ENCODE data around the gene GRID1.

GRID1 gene

GRCh38 chr10:86053675-86054074, 312.9 kb downstream of the GRID1 start:
- no peaks in the 10 kb centered on the region for H3K36me3 ChIP-seq (ENCODE audit: insufficient read depth, low read length)
- no peaks in the 10 kb centered on the region for H3K9me3 ChIP-seq (ENCODE audit: low read depth, low read length)
- H3K27ac ChIP-seq = no peak overlapping the region
- DNase-seq (ENCODE audit: low read depth, low spot score) = no peak
- no peak overlapping the region for H3K4me3 ChIP-seq
- TF ChIP-seq POLR2AphosphoS5 (IDR thresholded peaks at IDR 0.05; ENCODE audit: borderline replicate concordance, low read depth, low read length) (no peak), EZH2 (IDR thresholded peaks at IDR 0.05) (no peak), FOXP2 (optimal IDR thresholded peaks at IDR 0.05; ENCODE audit: control extremely low read depth, extremely low read length, insufficient read depth) (no peak)
- H3K9ac ChIP-seq (ENCODE audit: insufficient read length) = no peak overlapping the region

GRCh38 chr10:86051586-86051985, 315.0 kb downstream of the GRID1 start:
- no peak for TF ChIP-seq FOXP2 (optimal IDR thresholded peaks at IDR 0.05; ENCODE audit: control extremely low read depth, extremely low read length, insufficient read depth)
- TF ChIP-seq EZH2 (IDR thresholded peaks at IDR 0.05) = no peak
- TF ChIP-seq POLR2AphosphoS5 (IDR thresholded peaks at IDR 0.05; ENCODE audit: borderline replicate concordance, low read depth, low read length) = no peak
- Histone ChIP-seq H3K27ac (no peak overlapping the region), H3K4me3 (no peak overlapping the region), H3K9ac (ENCODE audit: insufficient read length) (no peak overlapping the region), H3K9me3 (ENCODE audit: low read depth, low read length) (no peaks in the 10 kb centered on the region), H3K36me3 (ENCODE audit: insufficient read depth, low read length) (no peaks in the 10 kb centered on the region)
- DNase-seq (ENCODE audit: low read depth, low spot score) = no peak

GRCh38 chr10:86049442-86049841, 317.2 kb downstream of the GRID1 start:
- TF ChIP-seq FOXP2 (optimal IDR thresholded peaks at IDR 0.05; ENCODE audit: control extremely low read depth, extremely low read length, insufficient read depth) (no peak), POLR2AphosphoS5 (IDR thresholded peaks at IDR 0.05; ENCODE audit: borderline replicate concordance, low read depth, low read length) (no peak), EZH2 (IDR thresholded peaks at IDR 0.05) (no peak)
- Histone ChIP-seq H3K9ac (ENCODE audit: insufficient read length) (no peak overlapping the region), H3K36me3 (ENCODE audit: insufficient read depth, low read length) (no peaks in the 10 kb centered on the region), H3K9me3 (ENCODE audit: low read depth, low read length) (no peaks in the 10 kb centered on the region), H3K4me3 (no peak overlapping the region), H3K27ac (no peak overlapping the region)
- no peak for DNase-seq (ENCODE audit: low read depth, low spot score)

- Histone ChIP-seq H3K36me3 (ENCODE audit: insufficient read depth, low read length) (no peaks in the 10 kb centered on the region), H3K9me3 (ENCODE audit: low read depth, low read length) (no peaks in the 10 kb centered on the region), H3K27ac (no peak overlapping the region), H3K9ac (ENCODE audit: insufficient read length) (no peak overlapping the region), H3K4me3 (no peak overlapping the region)
- no peak for TF ChIP-seq POLR2AphosphoS5 (IDR thresholded peaks at IDR 0.05; ENCODE audit: borderline replicate concordance, low read depth, low read length)
- TF ChIP-seq EZH2 (IDR thresholded peaks at IDR 0.05) = no peak
- TF ChIP-seq FOXP2 (optimal IDR thresholded peaks at IDR 0.05; ENCODE audit: control extremely low read depth, extremely low read length, insufficient read depth) = no peak
- DNase-seq (ENCODE audit: low read depth, low spot score) = no peak
Observed at GRCh38 chr10:86048973-86049372, 317.6 kb downstream of the GRID1 start.

- Histone ChIP-seq H3K4me3 (no peak overlapping the region), H3K9ac (ENCODE audit: insufficient read length) (no peak overlapping the region), H3K27ac (no peak overlapping the region), H3K9me3 (ENCODE audit: low read depth, low read length) (no peaks in the 10 kb centered on the region), H3K36me3 (ENCODE audit: insufficient read depth, low read length) (no peaks in the 10 kb centered on the region)
- DNase-seq (ENCODE audit: low read depth, low spot score) = no peak
- TF ChIP-seq FOXP2 (optimal IDR thresholded peaks at IDR 0.05; ENCODE audit: control extremely low read depth, extremely low read length, insufficient read depth) = no peak
- no peak for TF ChIP-seq EZH2 (IDR thresholded peaks at IDR 0.05)
- TF ChIP-seq POLR2AphosphoS5 (IDR thresholded peaks at IDR 0.05; ENCODE audit: borderline replicate concordance, low read depth, low read length) = no peak
Observed at GRCh38 chr10:86048571-86048970, 318.0 kb downstream of the GRID1 start.

GRCh38 chr10:86047588-86047987, 319.0 kb downstream of the GRID1 start:
- Histone ChIP-seq H3K9me3 (ENCODE audit: low read depth, low read length) (no peaks in the 10 kb centered on the region), H3K27ac (no peak overlapping the region)

GRCh38 chr10:86046845-86047460, 319.6 kb downstream of the GRID1 start:
- DNase-seq (ENCODE audit: low read depth, low spot score) = no peak
- no peak overlapping the region for H3K4me3 ChIP-seq
- no peak overlapping the region for H3K9ac ChIP-seq (ENCODE audit: insufficient read length)
- no peak for TF ChIP-seq EZH2 (IDR thresholded peaks at IDR 0.05)
- no peak for TF ChIP-seq POLR2AphosphoS5 (IDR thresholded peaks at IDR 0.05; ENCODE audit: borderline replicate concordance, low read depth, low read length)
- no peak for TF ChIP-seq FOXP2 (optimal IDR thresholded peaks at IDR 0.05; ENCODE audit: control extremely low read depth, extremely low read length, insufficient read depth)
- H3K27ac ChIP-seq = no peak overlapping the region
- no peaks in the 10 kb centered on the region for H3K36me3 ChIP-seq (ENCODE audit: insufficient read depth, low read length)
- H3K9me3 ChIP-seq (ENCODE audit: low read depth, low read length) = no peaks in the 10 kb centered on the region

More at GRCh38 chr10:86047588-86047987, 319.0 kb downstream of the GRID1 start:
- no peak overlapping the region for H3K4me3 ChIP-seq
- DNase-seq (ENCODE audit: low read depth, low spot score) = no peak
- TF ChIP-seq EZH2 (IDR thresholded peaks at IDR 0.05) (no peak), FOXP2 (optimal IDR thresholded peaks at IDR 0.05; ENCODE audit: control extremely low read depth, extremely low read length, insufficient read depth) (no peak), POLR2AphosphoS5 (IDR thresholded peaks at IDR 0.05; ENCODE audit: borderline replicate concordance, low read depth, low read length) (no peak)
- H3K36me3 ChIP-seq (ENCODE audit: insufficient read depth, low read length) = no peaks in the 10 kb centered on the region
- H3K9ac ChIP-seq (ENCODE audit: insufficient read length) = no peak overlapping the region

- TF ChIP-seq EZH2 (IDR thresholded peaks at IDR 0.05) (no peak), POLR2AphosphoS5 (IDR thresholded peaks at IDR 0.05; ENCODE audit: borderline replicate concordance, low read depth, low read length) (no peak), FOXP2 (optimal IDR thresholded peaks at IDR 0.05; ENCODE audit: control extremely low read depth, extremely low read length, insufficient read depth) (no peak)
- no peak for DNase-seq (ENCODE audit: low read depth, low spot score)
- Histone ChIP-seq H3K27ac (no peak overlapping the region), H3K9me3 (ENCODE audit: low read depth, low read length) (no peaks in the 10 kb centered on the region), H3K36me3 (ENCODE audit: insufficient read depth, low read length) (no peaks in the 10 kb centered on the region), H3K4me3 (no peak overlapping the region), H3K9ac (ENCODE audit: insufficient read length) (no peak overlapping the region)
Observed at GRCh38 chr10:86045896-86046295, 320.7 kb downstream of the GRID1 start.

GRCh38 chr10:86044029-86044428, 322.6 kb downstream of the GRID1 start:
- H3K27ac ChIP-seq = no peak overlapping the region
- H3K9ac ChIP-seq (ENCODE audit: insufficient read length) = no peak overlapping the region
- no peak for DNase-seq (ENCODE audit: low read depth, low spot score)
- no peak for TF ChIP-seq EZH2 (IDR thresholded peaks at IDR 0.05)
- TF ChIP-seq FOXP2 (optimal IDR thresholded peaks at IDR 0.05; ENCODE audit: control extremely low read depth, extremely low read length, insufficient read depth) = no peak
- no peaks in the 10 kb centered on the region for H3K36me3 ChIP-seq (ENCODE audit: insufficient read depth, low read length)
- H3K4me3 ChIP-seq = no peak overlapping the region
- no peaks in the 10 kb centered on the region for H3K9me3 ChIP-seq (ENCODE audit: low read depth, low read length)
